Esophagus squamous epithelium (tissue), 5 donors: ENCODE data around the gene SPRYD3. TPM values are rescaled to one million over a fixed set of nuclear protein-coding genes. Genes with fewer than 3 reads are reported as not detected.

Experiments
- DNase-seq: peaks from one replicate; lab custom pipeline; 2025; lab: John Stamatoyannopoulos, UW
- H3K27ac ChIP-seq, 4 donors: fragments of 200-600 bp; sonication (generic); one replicate each; pipeline ENCODE4 v1.5.1; 2016 to 2019; ENCODE audit warnings: mild to moderate bottlenecking in 1 of 4
- H3K27me3 ChIP-seq, 4 donors: fragments of 200-600 bp; sonication (generic); 1 replicate in 3 of 4; 2 replicates in 1 of 4; pipeline versions ENCODE4 v1.5.1 to v1.6.0; 2017 to 2021; ENCODE audit warnings: antibody characterized with exemption in 1 of 4
- H3K36me3 ChIP-seq, 3 donors: fragments of 200-600 bp; sonication (generic); one replicate each; pipeline ENCODE4 v1.5.1; 2016 to 2019
- H3K4me1 ChIP-seq, 3 donors: fragments of 200-600 bp; sonication (generic); one replicate each; pipeline ENCODE4 v1.5.1; 2017 to 2019
- H3K4me3 ChIP-seq, 4 donors: fragments of 200-600 bp; sonication (generic); 1 replicate in 3 of 4; 2 replicates in 1 of 4; pipeline ENCODE4 v1.5.1; 2016 to 2019; ENCODE audit warnings: mild to moderate bottlenecking in 2 of 4, moderate library complexity in 1 of 4
- H3K9me3 ChIP-seq, 3 donors: fragments of 200-600 bp; sonication (generic); one replicate each; pipeline ENCODE4 v1.5.1; 2016 to 2019
- POLR2A ChIP-seq, 4 donors: fragments of 450-650 bp; IDR thresholded peaks; one replicate each; pipeline ENCODE4 v1.6.1; 2017; ENCODE audit warnings: antibody characterized with exemption in 4 of 4, mild to moderate bottlenecking in 4 of 4, moderate library complexity in 3 of 4
- WGBS, 2 donors: methylation state at CpG; one replicate each; pipeline ENCODE4 v1.1.5; 2018; 5-methylcytosine and 5-hydroxymethylcytosine counted together
- intact Hi-C: fragments of 100-400 bp; cut with DNase I; formaldehyde crosslinking; loops from one replicate; pipeline ENCODE4 v1.15.0; 2022
- total RNA-seq, 4 donors: library from RNA; depleted of rRNA; stranded (reverse); fragments of >200 nt; gene quantifications; one replicate each; pipeline ENCODE4 v1.1.0, GENCODE V29; 2016
- TF ChIP-seq, protein P1 (sequence below), 6 experiments: fragments of 450-650 bp in 4 of 6; fragments of 200-600 bp in 2 of 6; sonication (generic) in 2 of 6; IDR thresholded peaks; one replicate each; pipeline ENCODE4 v1.5.1; 2016 to 2019; ENCODE audit warnings: antibody characterized with exemption in 6 of 6, mild to moderate bottlenecking in 4 of 6, moderate library complexity in 4 of 6
- donor health status: DM: yes; HTN: yes; CAD: no.

SPRYD3 gene
- total RNA-seq, 4 donors from 2014 or later = 28.2 to 41.4 (median 29.2) TPM

DNA sequence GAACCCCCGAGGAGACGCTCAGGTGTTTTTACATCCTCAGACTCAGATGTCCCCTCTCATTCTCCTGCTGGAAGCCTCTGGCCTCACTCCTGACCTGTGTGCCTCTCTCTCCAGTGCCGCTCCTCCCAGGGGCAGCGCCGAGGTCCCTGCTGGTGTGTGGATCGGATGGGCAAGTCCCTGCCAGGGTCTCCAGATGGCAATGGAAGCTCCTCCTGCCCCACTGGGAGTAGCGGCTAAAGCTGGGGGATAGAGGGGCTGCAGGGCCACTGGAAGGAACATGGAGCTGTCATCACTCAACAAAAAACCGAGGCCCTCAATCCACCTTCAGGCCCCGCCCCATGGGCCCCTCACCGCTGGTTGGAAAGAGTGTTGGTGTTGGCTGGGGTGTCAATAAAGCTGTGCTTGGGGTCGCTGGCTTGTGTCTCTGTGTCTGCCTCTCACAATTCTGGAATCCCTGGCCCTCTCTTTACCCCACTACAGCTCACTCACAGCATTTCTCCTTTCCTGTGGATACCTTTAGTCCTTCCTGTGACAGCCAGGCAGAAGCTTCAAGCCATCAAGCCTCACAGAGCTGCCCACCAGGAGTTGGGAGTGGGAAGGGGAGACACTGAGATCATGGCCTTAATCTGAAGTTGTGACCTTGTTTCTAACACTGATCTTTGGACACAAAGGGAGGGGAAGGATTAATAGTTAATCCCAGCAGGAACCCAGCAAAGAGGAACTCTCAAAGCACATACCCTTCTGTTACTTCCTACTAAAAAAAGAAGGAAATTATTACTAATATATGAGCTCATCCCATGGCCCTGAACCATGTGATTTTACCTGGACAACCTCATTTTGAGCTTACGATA is 23.0 kb upstream of the SPRYD3 start:
- TF ChIP-seq, protein P1, sequence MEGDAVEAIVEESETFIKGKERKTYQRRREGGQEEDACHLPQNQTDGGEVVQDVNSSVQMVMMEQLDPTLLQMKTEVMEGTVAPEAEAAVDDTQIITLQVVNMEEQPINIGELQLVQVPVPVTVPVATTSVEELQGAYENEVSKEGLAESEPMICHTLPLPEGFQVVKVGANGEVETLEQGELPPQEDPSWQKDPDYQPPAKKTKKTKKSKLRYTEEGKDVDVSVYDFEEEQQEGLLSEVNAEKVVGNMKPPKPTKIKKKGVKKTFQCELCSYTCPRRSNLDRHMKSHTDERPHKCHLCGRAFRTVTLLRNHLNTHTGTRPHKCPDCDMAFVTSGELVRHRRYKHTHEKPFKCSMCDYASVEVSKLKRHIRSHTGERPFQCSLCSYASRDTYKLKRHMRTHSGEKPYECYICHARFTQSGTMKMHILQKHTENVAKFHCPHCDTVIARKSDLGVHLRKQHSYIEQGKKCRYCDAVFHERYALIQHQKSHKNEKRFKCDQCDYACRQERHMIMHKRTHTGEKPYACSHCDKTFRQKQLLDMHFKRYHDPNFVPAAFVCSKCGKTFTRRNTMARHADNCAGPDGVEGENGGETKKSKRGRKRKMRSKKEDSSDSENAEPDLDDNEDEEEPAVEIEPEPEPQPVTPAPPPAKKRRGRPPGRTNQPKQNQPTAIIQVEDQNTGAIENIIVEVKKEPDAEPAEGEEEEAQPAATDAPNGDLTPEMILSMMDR (IDR thresholded peaks at IDR 0.05) = no peak
- no peak for TF ChIP-seq POLR2A (IDR thresholded peaks at IDR 0.05)
- no peak for DNase-seq

DNA sequence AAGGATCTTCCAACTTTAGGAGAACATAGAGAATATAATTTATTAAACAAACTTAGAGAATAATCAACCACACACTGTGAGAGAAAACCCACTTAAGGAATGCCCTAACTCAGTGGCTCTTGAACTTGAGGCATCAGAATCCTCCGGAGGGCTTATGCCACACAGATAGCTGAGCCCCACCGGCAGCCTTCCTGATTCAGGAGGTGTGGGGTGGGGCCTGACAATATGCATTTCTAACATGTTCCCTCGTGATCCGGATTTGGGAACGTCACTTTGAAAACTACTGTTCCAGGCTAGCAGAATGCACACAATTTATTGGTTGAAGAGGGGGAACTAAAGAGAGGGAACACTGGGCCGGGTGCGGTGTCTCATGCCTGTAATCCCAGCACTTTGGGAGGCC is 22.1 kb upstream of the SPRYD3 start:
- Histone ChIP-seq H3K4me1 (peaks cover 27 to 61% (median 33%) of the 10 kb centered on the region in 3 donors), H3K27ac (no peak overlapping the region), H3K27me3 (no peaks in the 10 kb centered on the region), H3K36me3 (peaks cover 0 to 14% (median 0%) of the 10 kb centered on the region in 3 donors), H3K9me3 (no peaks in the 10 kb centered on the region), H3K4me3 (no peak overlapping the region)
- intact Hi-C loops = loop anchor here (5.0 kb wide), 1 partner anchor 34 kb away; no protein-coding TSS in a partner anchor
- WGBS, 2 donors = 88 to 91% methylated on average over 7 of the region's 7 CpGs
- no peak for DNase-seq
- no peak for TF ChIP-seq POLR2A (IDR thresholded peaks at IDR 0.05)
- TF ChIP-seq, protein P1 (IDR thresholded peaks at IDR 0.05) = no peak

More for the DNA sequence above, 23.0 kb upstream of the SPRYD3 start:
- H3K27me3 ChIP-seq = no peaks in the 10 kb centered on the region
- peaks cover 21 to 56% (median 25%) of the 10 kb centered on the region in 3 donors for H3K4me1 ChIP-seq
- intact Hi-C loops = loop anchor here (5.0 kb wide), 1 partner anchor 35 kb away; no protein-coding TSS in a partner anchor
- no peak overlapping the region for H3K4me3 ChIP-seq
- H3K36me3 ChIP-seq = peaks cover 0 to 14% (median 0%) of the 10 kb centered on the region in 3 donors
- 75 to 79% methylated on average over 9 to 10 of the region's 12 CpGs for WGBS, 2 donors
- H3K9me3 ChIP-seq = no peaks in the 10 kb centered on the region
- H3K27ac ChIP-seq = peak overlapping the region in 1 of 4 donors; percentile 20

DNA sequence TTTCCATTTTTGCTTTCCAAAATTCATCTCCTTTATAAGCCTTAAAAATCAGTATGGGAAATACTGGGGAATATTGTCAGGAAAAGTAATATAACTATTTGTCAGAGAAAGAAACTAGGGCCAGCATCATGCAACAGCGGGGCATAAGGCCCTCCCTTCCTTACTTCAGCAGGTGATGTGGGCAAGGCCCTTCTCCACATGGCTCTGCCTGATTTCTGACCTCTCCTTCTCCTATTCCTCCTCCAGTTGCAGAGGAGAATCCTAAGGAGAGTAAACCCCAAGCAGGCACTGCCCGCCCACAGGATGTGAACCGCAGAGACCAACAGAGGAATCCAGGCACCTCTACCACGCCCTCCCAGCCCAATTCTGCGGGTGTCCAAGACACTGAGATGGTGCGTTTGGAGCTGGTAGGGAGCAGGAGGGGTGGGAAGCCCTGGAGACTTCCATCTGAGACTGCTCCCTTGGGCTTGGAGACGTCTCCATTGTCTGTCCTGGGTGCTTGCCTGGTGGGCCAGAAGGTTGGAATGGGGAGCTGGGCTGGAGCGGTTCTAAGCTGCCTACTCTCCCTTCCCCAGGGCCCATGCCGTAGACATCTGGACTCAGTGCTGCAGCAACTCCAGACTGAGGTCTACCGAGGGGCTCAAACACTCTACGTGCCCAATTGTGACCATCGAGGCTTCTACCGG is 21.4 kb upstream of the SPRYD3 start:
- DNase-seq = no peak
- Histone ChIP-seq H3K27ac (no peak overlapping the region), H3K36me3 (peaks cover 0 to 14% (median 0%) of the 10 kb centered on the region in 3 donors), H3K4me3 (no peak overlapping the region), H3K4me1 (peaks cover 27 to 67% (median 39%) of the 10 kb centered on the region in 3 donors), H3K9me3 (no peaks in the 10 kb centered on the region), H3K27me3 (no peaks in the 10 kb centered on the region)
- TF ChIP-seq POLR2A (IDR thresholded peaks at IDR 0.05) = no peak
- TF ChIP-seq, protein P1 (IDR thresholded peaks at IDR 0.05) = no peak
- intact Hi-C loops = loop anchor here (5.0 kb wide), 1 partner anchor 33 kb away; no protein-coding TSS in a partner anchor
- WGBS, 2 donors = 90 to 93% methylated on average over 3 to 6 of the region's 13 CpGs

DNA sequence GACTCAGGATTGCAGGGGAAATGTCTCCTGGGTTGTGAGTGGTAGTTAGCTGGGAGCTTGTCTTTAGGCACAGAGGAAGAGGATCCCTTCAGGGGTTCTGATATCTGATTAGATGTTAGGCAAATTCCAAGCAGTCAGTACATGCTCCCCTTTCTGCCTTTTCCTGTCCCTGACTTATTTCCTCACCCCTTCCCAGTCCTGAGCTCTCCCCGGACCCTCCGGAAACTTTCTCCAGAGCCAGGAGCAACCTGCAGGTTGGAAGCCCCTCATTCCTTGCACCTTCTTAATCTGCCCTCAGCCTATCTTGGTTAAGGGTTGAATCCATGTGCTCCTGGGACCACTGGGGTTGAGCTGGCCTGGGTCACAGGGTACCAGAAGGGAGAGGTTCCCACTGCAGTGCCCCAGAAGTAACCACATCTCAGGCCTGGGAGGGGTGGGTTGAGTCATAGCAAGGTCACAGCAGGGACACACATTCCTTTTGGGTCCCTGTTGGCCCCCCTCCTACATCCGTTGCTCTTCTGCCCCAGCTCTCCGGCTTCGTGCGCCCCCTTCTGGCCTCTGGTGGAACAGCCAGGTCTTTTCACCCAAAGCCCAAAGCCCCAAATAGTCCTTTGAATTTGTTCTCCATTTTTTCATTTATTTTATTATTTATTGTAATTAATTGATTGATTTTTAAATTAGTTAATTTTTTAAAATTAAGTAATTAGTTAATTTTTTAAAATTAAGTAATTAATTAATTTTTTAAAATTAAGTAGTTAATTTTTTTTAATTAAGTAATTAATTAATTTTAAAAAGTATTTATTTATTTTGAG is 20.1 kb upstream of the SPRYD3 start:
- Histone ChIP-seq H3K9me3 (no peaks in the 10 kb centered on the region), H3K4me1 (peaks cover 27 to 70% (median 40%) of the 10 kb centered on the region in 3 donors), H3K27me3 (no peaks in the 10 kb centered on the region), H3K36me3 (peaks cover 0 to 14% (median 0%) of the 10 kb centered on the region in 3 donors), H3K4me3 (peak overlapping the region in 3 of 4 donors; percentile 57 to 86 (median 61)), H3K27ac (peak overlapping the region; percentile 77 to 93 (median 87))
- no peak for DNase-seq
- TF ChIP-seq, protein P1 (IDR thresholded peaks at IDR 0.05) = peak; percentile 92 to 99 (median 96)
- no peak for TF ChIP-seq POLR2A (IDR thresholded peaks at IDR 0.05)
- 6 to 11% methylated on average over 6 of the region's 6 CpGs for WGBS, 2 donors
- intact Hi-C loops = no loop called here
